Common myeloid progenitor, CD34-positive (primary cell): ENCODE data around the gene ODF4.
A peak's percentile ranks its signal among the peaks of the same experiment; 100 is the strongest.

ENCODE experiments used
- CTCF ChIA-PET: fragments of 350-600 bp; sonication (Branson Sonifier 250); formaldehyde crosslinking; loops from one replicate; lab custom pipeline; 2021; ENCODE audit warnings: antibody characterized with exemption; lab: Charles Lee
- POLR2A ChIA-PET: fragments of 350-600 bp; sonication (Branson Sonifier 250); formaldehyde crosslinking; loops from one replicate; lab custom pipeline; 2021; ENCODE audit warnings: antibody characterized with exemption; lab: Charles Lee
- DNase-seq, 3 donors: peaks; one replicate each; pipeline versions ENCODE4 v3.0.0 to v3.0.0-alpha.2; 2013
- H3K27ac ChIP-seq, 2 experiments: 1 replicate in 1 of 2; 2 replicates in 1 of 2; pipeline ENCODE4 v1.7.0; 2013; ENCODE audit warnings: inconsistent platforms in 2 of 2, low read length in 2 of 2, mild to moderate bottlenecking in 2 of 2, low read depth in 1 of 2, moderate library complexity in 1 of 2; ENCODE audit not compliant: severe bottlenecking in 2 of 2, insufficient read depth in 1 of 2, poor library complexity in 1 of 2
- H3K27me3 ChIP-seq, 5 experiments: replicated peaks in 2 of 5; 1 replicate in 3 of 5; 2 replicates in 2 of 5; pipeline versions ENCODE4 v1.6.1 to v1.7.0; 2013; ENCODE audit warnings: low read length in 4 of 5, mild to moderate bottlenecking in 2 of 5, moderate library complexity in 2 of 5, inconsistent platforms in 1 of 5; ENCODE audit not compliant: insufficient read depth in 5 of 5, control insufficient read depth in 4 of 5
- H3K36me3 ChIP-seq, 4 experiments: 1 replicate in 2 of 4; 2 replicates in 2 of 4; pipeline versions ENCODE4 v1.6.1 to v1.7.0; 2013; ENCODE audit warnings: low read length in 3 of 4, control low read depth in 1 of 4, mild to moderate bottlenecking in 1 of 4; ENCODE audit not compliant: control insufficient read depth in 4 of 4, insufficient read depth in 4 of 4
- H3K4me1 ChIP-seq, 4 experiments: 1 replicate in 3 of 4; 2 replicates in 1 of 4; pipeline versions ENCODE4 v1.6.1 to v1.7.1; 2013; ENCODE audit warnings: low read length in 3 of 4, mild to moderate bottlenecking in 3 of 4, control low read depth in 1 of 4, inconsistent platforms in 1 of 4, moderate library complexity in 1 of 4; ENCODE audit not compliant: control insufficient read depth in 4 of 4, insufficient read depth in 4 of 4; ENCODE audit errors: control extremely low read depth in 1 of 4
- H3K4me3 ChIP-seq, 7 experiments: 1 replicate in 4 of 7; 2 replicates in 3 of 7; pipeline versions ENCODE4 v1.5.1 to v1.7.0; 2013; ENCODE audit warnings: mild to moderate bottlenecking in 7 of 7, low read length in 6 of 7, moderate library complexity in 6 of 7, inconsistent platforms in 2 of 7, low read depth in 2 of 7, control low read depth in 1 of 7; ENCODE audit not compliant: insufficient read depth in 4 of 7, control insufficient read depth in 1 of 7; ENCODE audit errors: extremely low read depth in 1 of 7
- H3K9me3 ChIP-seq, 5 experiments: 1 replicate in 4 of 5; 2 replicates in 1 of 5; pipeline versions ENCODE4 v1.6.1 to v1.7.1; 2013; ENCODE audit warnings: low read length in 4 of 5, mild to moderate bottlenecking in 2 of 5, inconsistent platforms in 1 of 5, low read depth in 1 of 5, moderate library complexity in 1 of 5; ENCODE audit not compliant: control insufficient read depth in 4 of 5, insufficient read depth in 2 of 5; ENCODE audit errors: control extremely low read depth in 1 of 5
- WGBS: methylation state at CpG from one replicate; pipeline ENCODE4 v1.1.5; 2013; ENCODE audit not compliant: insufficient coverage; 5-methylcytosine and 5-hydroxymethylcytosine counted together

The ODF4 gene

GRCh38 chr17:8362651-8363332, 23.2 kb downstream of the ODF4 start:
- ChIA-PET CTCF (interaction anchor here (1.9 kb wide), 1 partner anchor 14 kb away, joined by 15 read pairs; the partner anchor contains the start of gene KRABD2), POLR2A (interaction anchor here (0.9 kb wide), 1 partner anchor 14 kb away, joined by 3 read pairs; the partner anchor contains the start of gene KRABD2)
- Histone ChIP-seq H3K27ac (no peak overlapping the region), H3K4me3 (no peak overlapping the region), H3K9me3 (no peaks in the 10 kb centered on the region), H3K27me3 (no peaks in the 10 kb centered on the region), H3K36me3 (peaks cover 0 to 7% (median 2%) of the 10 kb centered on the region in 4 experiments), H3K4me1 (peaks cover 8 to 37% (median 32%) of the 10 kb centered on the region in 4 experiments)
- no peak for DNase-seq
- 96% methylated on average over 3 of the region's 4 CpGs for WGBS

DNA sequence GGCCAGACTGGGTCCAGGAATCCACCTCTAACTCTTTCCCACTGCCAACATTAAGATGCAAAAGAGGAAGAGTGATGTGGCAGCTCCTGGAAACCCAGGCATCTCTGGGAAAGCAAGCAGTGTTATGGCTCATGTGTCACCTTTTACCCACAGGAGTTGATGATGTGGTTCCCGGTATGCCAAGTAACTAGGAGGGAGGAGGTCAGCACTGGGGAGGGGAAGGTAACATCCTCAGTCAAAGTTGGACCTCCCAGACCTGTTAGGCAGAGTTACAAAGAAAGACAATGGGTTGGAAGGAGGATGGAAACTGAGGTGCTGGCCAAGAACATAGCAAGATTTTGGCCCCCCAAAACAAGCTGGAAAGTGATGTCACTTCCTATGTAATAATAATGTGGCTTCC, 25.5 kb downstream of the ODF4 start:
- Histone ChIP-seq H3K27me3 (no peaks in the 10 kb centered on the region), H3K27ac (no peak overlapping the region), H3K4me3 (no peak overlapping the region), H3K36me3 (peaks cover 3 to 16% (median 14%) of the 10 kb centered on the region in 4 experiments), H3K4me1 (peaks cover 10 to 33% (median 27%) of the 10 kb centered on the region in 4 experiments), H3K9me3 (no peaks in the 10 kb centered on the region)
- DNase-seq = no peak
- ChIA-PET POLR2A (no interaction called here), CTCF (no interaction called here)
- 100% methylated on average over 1 of the region's 1 CpG for WGBS

- Histone ChIP-seq H3K27me3 (no peaks in the 10 kb centered on the region), H3K4me3 (no peak overlapping the region), H3K9me3 (no peaks in the 10 kb centered on the region), H3K4me1 (peaks cover 6 to 25% (median 21%) of the 10 kb centered on the region in 4 experiments), H3K36me3 (peaks cover 3 to 18% (median 14%) of the 10 kb centered on the region in 4 experiments), H3K27ac (no peak overlapping the region)
- ChIA-PET POLR2A (no interaction called here), CTCF (no interaction called here)
- WGBS = no CpG with 5 or more reads among the region's 2 CpGs
- DNase-seq = no peak
Observed at GRCh38 chr17:8366231-8366630, 26.6 kb downstream of the ODF4 start.

GRCh38 chr17:8368193-8368592, 28.6 kb downstream of the ODF4 start:
- Histone ChIP-seq H3K27ac (no peak overlapping the region), H3K9me3 (no peaks in the 10 kb centered on the region), H3K36me3 (peaks cover 3 to 25% (median 18%) of the 10 kb centered on the region in 4 experiments), H3K27me3 (no peaks in the 10 kb centered on the region), H3K4me1 (peaks cover 6 to 12% (median 11%) of the 10 kb centered on the region in 4 experiments), H3K4me3 (no peak overlapping the region)
- ChIA-PET POLR2A (interaction anchor here (0.6 kb wide), 1 partner anchor 272 kb away, joined by 3 read pairs; no protein-coding TSS in a partner anchor), CTCF (no interaction called here)
- 100% methylated on average over 2 of the region's 3 CpGs for WGBS
- DNase-seq = no peak

GRCh38 chr17:8369944-8370343, 30.3 kb downstream of the ODF4 start:
- DNase-seq = peak; percentile 33 to 61 (median 58)
- CTCF ChIA-PET = interaction anchor here (1.1 to 2.8 kb wide), 4 partner anchors 10 to 38 kb away, joined by 3 to 18 read pairs (median 4); no protein-coding TSS in a partner anchor
- Histone ChIP-seq H3K27me3 (no peaks in the 10 kb centered on the region), H3K27ac (peak overlapping the region; percentile 21 to 68), H3K9me3 (no peaks in the 10 kb centered on the region), H3K36me3 (peaks cover 3 to 23% (median 18%) of the 10 kb centered on the region in 4 experiments), H3K4me1 (peaks cover 6 to 12% (median 11%) of the 10 kb centered on the region in 4 experiments), H3K4me3 (peak overlapping the region in 2 of 7 experiments; percentile 23 to 42)
- POLR2A ChIA-PET = interaction anchor here (0.8 kb wide), 2 partner anchors 25 to 38 kb away, joined by 3 read pairs; no protein-coding TSS in a partner anchor
- 28% methylated on average over 8 of the region's 8 CpGs for WGBS

- peaks cover 3 to 22% (median 15%) of the 10 kb centered on the region in 4 experiments for H3K36me3 ChIP-seq
- ChIA-PET CTCF (interaction anchor here (2.0 kb wide), 1 partner anchor 12 kb away, joined by 5 read pairs; no protein-coding TSS in a partner anchor), POLR2A (interaction anchor here (1.1 kb wide), 1 partner anchor 18 kb away, joined by 3 read pairs; no protein-coding TSS in a partner anchor)
- no peaks in the 10 kb centered on the region for H3K9me3 ChIP-seq
- no peak for DNase-seq
- H3K27me3 ChIP-seq = no peaks in the 10 kb centered on the region
- H3K4me3 ChIP-seq = no peak overlapping the region
- H3K4me1 ChIP-seq = peaks cover 6 to 25% (median 24%) of the 10 kb centered on the region in 4 experiments
- no peak overlapping the region for H3K27ac ChIP-seq
- WGBS = 93% methylated on average over 3 of the region's 4 CpGs
Observed at GRCh38 chr17:8371786-8372185, 32.1 kb downstream of the ODF4 start.

DNA sequence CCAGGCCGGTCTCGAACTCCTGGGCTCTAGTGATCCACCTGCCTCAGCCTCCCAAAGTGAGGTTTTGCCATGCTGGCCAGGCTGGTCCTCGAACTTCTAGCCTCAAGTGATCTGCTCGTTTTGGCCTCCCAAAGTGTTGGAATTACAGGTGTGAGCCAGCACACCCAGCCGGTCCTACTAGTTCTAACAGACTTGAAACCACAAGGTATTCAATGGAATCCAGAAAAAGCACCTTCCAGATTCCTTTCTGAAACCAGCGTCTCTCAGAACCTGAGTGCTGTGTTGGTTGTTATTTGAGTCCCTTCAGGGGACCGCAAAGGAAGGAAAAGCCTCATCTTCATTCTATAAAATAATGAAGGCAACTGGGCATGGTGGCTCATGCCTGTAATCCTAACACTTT, 32.8 kb downstream of the ODF4 start:
- H3K36me3 ChIP-seq = peaks cover 3 to 25% (median 21%) of the 10 kb centered on the region in 4 experiments
- H3K9me3 ChIP-seq = no peaks in the 10 kb centered on the region
- H3K27me3 ChIP-seq = no peaks in the 10 kb centered on the region
- no peak overlapping the region for H3K4me3 ChIP-seq
- no peak for DNase-seq
- ChIA-PET CTCF (no interaction called here), POLR2A (no interaction called here)
- 97% methylated on average over 5 of the region's 7 CpGs for WGBS
- H3K27ac ChIP-seq = no peak overlapping the region
- H3K4me1 ChIP-seq = peaks cover 6 to 27% (median 27%) of the 10 kb centered on the region in 4 experiments
